NCI-H748 (cell line): ENCODE results near the gene CLEC1B.
"Not testable (repeated sequence)": the region's sequence is repeated elsewhere in the genome, so short reads cannot be mapped to it uniquely, and the experiment has no call there.

Experiments used
- DNase-seq: peaks from one replicate; lab custom pipeline; 2025; ENCODE audit not compliant: unreplicated experiment; lab: John Stamatoyannopoulos, UW

The CLEC1B gene

GRCh38 chr12:9975614-9976013 lies 23.3 kb downstream of the CLEC1B start:
- DNase-seq: no peak

- DNase-seq: not testable (repeated sequence)
These were observed 24.2 kb downstream of the CLEC1B start for GRCh38 chr12:9974731-9975130.

- no peak for DNase-seq
These were observed 25.0 kb downstream of the CLEC1B start for GRCh38 chr12:9973949-9974348.

- DNase-seq: no peak
These were observed 27.7 kb downstream of the CLEC1B start, which contains the start of gene CLEC12A for GRCh38 chr12:9971181-9971580. Gene CLEC12A (plus strand): TSS chr12:9971409. CDS start chr12:9971597, 188 bp downstream.

GRCh38 chr12:9969673-9970072 lies 29.2 kb downstream of the CLEC1B start:
- no peak for DNase-seq

GRCh38 chr12:9961901-9962300 lies 37.0 kb downstream of the CLEC1B start:
- no peak for DNase-seq

GRCh38 chr12:9961106-9961505 lies 37.8 kb downstream of the CLEC1B start:
- DNase-seq: no peak

- no peak for DNase-seq
These were observed 38.3 kb downstream of the CLEC1B start for GRCh38 chr12:9960590-9960989.

- no peak for DNase-seq
These were observed 41.1 kb downstream of the CLEC1B start for GRCh38 chr12:9957834-9958233.

GRCh38 chr12:9952954-9953729 lies 45.8 kb downstream of the CLEC1B start:
- DNase-seq: not testable (repeated sequence)

- no peak for DNase-seq
These were observed 47.8 kb downstream of the CLEC1B start for GRCh38 chr12:9951026-9951675.

- no peak for DNase-seq
These were observed 50.2 kb downstream of the CLEC1B start for GRCh38 chr12:9948606-9949296.

- no peak for DNase-seq
These were observed 51.2 kb downstream of the CLEC1B start for GRCh38 chr12:9947674-9948073.

GRCh38 chr12:9944391-9944790 lies 54.5 kb downstream of the CLEC1B start:
- DNase-seq: no peak

GRCh38 chr12:9943240-9943639 lies 55.7 kb downstream of the CLEC1B start:
- DNase-seq: peak; percentile 90
